HL-60/S4 (cell line): Measurements from ENCODE around the gene ABCA2.
"Not testable (repeated sequence)": the region's sequence is repeated elsewhere in the genome, so short reads cannot be mapped to it uniquely, and the experiment has no call there.

Experiments
- in situ Hi-C: fragments of 300-500 bp; cut with MboI; formaldehyde crosslinking; loops from 2 replicates; pipeline ENCODE4 v1.14.3; 2022; ENCODE audit warnings: low sequenced_read_pairs

The ABCA2 gene

GRCh38 chr9:137017791-137018497 lies 10.1 kb downstream of the ABCA2 start:
- in situ Hi-C loops: no loop called here

GRCh38 chr9:137017071-137017470 lies 11.0 kb downstream of the ABCA2 start:
- in situ Hi-C loops: no loop called here

DNA sequence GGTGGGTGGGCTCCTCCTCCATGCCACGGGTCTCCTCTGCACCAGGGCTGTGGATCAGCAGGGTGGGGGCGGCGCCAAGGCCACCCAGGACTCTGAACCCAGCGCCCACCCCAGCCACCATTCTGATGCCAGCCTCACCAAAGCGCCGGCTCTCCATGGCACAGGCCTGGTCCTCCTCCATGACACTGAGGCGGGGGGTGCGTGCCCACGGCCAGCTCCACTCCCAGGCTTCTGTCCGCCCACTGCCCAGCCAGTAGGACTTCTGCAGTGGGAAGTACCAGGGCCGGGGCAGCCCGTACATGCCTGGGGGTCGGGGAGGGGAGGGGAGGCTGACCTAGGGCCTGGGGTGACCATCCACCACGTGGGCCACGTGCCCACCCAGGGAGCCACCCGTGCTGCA lies 11.6 kb downstream of the ABCA2 start:
- in situ Hi-C loops: no loop called here

GRCh38 chr9:137015976-137016375 lies 12.1 kb downstream of the ABCA2 start:
- in situ Hi-C loops: no loop called here

DNA sequence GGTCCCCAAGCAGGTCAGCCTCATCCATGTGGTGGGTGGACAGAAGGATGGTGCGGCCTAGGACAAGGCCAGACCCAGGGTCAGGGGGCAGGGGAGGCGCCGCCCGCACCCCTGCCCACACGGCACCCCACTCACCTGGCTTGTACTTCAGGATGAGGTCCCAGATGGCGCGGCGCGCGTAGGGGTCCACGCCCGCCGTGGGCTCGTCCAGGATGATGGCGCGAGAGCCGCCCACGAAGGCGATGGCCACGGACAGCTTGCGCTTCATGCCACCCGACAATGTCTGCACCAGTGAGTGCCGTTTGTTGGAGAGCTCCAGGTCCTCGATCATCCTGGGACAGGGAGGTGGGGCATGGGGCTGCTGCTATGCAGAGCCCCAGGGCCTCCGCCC lies 12.5 kb downstream of the ABCA2 start:
- in situ Hi-C loops: no loop called here

- in situ Hi-C loops: no loop called here
Observed at GRCh38 chr9:137014776-137015539, 13.1 kb downstream of the ABCA2 start.

GRCh38 chr9:137014166-137014565 lies 13.9 kb downstream of the ABCA2 start:
- in situ Hi-C loops: no loop called here

DNA sequence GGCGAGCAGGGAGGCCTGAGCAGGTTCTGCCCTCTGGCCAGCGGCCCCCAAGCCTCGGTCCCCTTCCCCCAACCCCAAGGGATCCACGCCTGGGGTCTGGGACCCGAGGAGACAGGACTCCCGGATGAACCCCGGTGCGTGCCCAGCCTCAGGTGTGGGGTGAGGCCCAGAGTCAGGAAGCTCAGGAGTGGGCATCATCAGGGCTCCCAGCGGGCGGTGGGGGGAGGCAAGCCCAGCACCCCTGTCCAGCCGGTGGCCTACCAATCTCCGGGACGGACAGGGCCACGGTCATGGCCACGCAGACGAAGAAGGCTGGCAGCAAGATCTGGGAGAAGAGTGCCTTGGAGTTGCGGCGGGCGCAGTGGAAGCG lies 14.5 kb downstream of the ABCA2 start:
- in situ Hi-C loops: no loop called here

- in situ Hi-C loops: no loop called here
Observed at GRCh38 chr9:137012694-137013570, 15.1 kb downstream of the ABCA2 start.

GRCh38 chr9:137011907-137012675 lies 15.9 kb downstream of the ABCA2 start:
- in situ Hi-C loops: no loop called here

GRCh38 chr9:137011156-137011555 lies 16.9 kb downstream of the ABCA2 start:
- in situ Hi-C loops: no loop called here

- in situ Hi-C loops: no loop called here
Observed at GRCh38 chr9:137009938-137010732, 17.9 kb downstream of the ABCA2 start.

- in situ Hi-C loops: no loop called here
Observed at GRCh38 chr9:137009217-137009616, 18.8 kb downstream of the ABCA2 start.

DNA sequence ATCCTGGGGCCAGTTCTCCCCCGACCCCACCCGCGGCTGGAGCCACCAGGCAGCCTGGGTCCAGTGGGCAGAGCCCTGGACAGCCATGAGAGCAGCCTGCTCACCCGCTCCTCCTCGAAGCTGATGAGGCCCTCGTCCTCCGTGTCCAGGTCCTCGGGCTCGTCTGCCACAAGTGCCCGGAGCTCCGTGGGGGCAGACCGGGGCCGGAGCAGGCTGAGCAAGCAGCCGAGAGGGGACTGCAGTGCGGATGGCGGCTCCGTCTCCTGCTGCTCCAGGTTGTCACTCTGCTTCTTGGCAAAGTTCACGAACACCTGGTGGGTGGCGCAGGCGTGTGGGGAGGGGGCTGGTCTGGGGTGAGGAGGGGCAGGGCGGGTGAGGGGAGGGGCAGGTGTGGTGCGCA lies 19.7 kb downstream of the ABCA2 start:
- in situ Hi-C loops: no loop called here

DNA sequence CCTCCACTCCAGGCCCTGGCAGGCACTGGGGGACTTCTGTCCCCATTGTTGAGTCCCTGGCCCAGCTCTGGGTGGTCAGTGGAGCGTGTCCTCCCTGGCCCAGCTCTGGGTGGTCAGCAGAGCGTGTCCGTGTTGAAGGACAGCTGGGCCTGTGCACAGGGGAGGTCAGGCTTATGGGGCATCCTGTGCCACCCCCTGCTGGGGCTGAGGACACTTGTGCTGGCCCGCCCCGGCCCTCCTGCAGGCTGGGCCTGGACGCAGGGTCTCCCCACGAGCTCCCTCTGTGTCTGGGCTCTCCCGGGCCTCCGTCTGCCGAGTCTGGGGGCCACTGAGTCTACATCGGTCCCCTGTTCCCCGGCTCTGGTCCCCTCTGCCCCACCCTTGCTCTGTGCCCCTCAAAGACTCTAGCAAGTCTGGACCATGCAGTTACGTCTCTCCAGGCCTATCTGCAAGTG lies 20.2 kb downstream of the ABCA2 start:
- in situ Hi-C loops: no loop called here

- in situ Hi-C loops: no loop called here
Observed at GRCh38 chr9:137007108-137007815, 20.8 kb downstream of the ABCA2 start.

- in situ Hi-C loops: no loop called here
Observed at GRCh38 chr9:137006116-137007003, 21.7 kb downstream of the ABCA2 start.

DNA sequence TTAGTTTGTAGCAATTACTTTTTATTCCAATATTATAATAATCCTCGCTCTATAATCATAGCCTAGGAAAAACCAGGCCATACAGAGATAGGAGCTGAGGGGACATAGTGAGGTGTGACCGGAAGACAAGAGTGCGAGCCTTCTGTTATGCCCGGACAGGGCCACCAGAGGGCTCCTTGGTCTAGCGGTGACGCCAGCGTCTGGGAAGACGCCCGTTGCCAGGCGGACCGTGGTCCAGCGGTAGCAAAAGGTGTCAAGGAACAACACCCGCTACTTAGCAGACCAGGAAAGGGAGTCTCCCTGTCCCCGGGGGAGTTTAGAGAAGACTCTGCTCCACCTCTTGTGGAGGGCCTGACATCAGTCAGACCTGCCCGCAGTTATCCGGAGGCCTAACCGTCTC lies 23.8 kb downstream of the ABCA2 start:
- in situ Hi-C loops: not testable (repeated sequence)
